Effector memory CD8-positive, alpha-beta T cell (primary cell): ENCODE results near the gene CERS3.

Experiments used
- ATAC-seq: fragments of 150-1000 bp; cut with Tn5 transposase; replicated peaks from 2 replicates; pipeline ENCODE4 v1.10.0; 2021; ENCODE audit warnings: mild to moderate bottlenecking, moderate library complexity
- DNase-seq, 3 experiments: peaks; one replicate each; pipeline ENCODE4 v3.0.0; 2021
- H3K27ac Mint-ChIP-seq, 2 donors: one replicate each; pipeline ENCODE4 v1.8.0; 2022; ENCODE audit warnings: mild to moderate bottlenecking in 2 of 2, mixed read lengths in 2 of 2, moderate library complexity in 2 of 2
- H3K27me3 Mint-ChIP-seq, 2 donors: one replicate each; pipeline ENCODE4 v1.8.0; 2022; ENCODE audit warnings: mixed read lengths in 2 of 2
- H3K36me3 Mint-ChIP-seq: one replicate; pipeline ENCODE4 v1.8.0; 2022; ENCODE audit warnings: mild to moderate bottlenecking, moderate library complexity, mixed read lengths; ENCODE audit not compliant: insufficient read depth
- H3K4me1 Mint-ChIP-seq, 2 donors: one replicate each; pipeline ENCODE4 v1.8.0; 2022; ENCODE audit warnings: low read depth in 2 of 2, mixed read lengths in 2 of 2
- H3K4me3 Mint-ChIP-seq, 2 donors: one replicate each; pipeline ENCODE4 v1.8.0; 2022; ENCODE audit warnings: mild to moderate bottlenecking in 2 of 2, mixed read lengths in 2 of 2, moderate library complexity in 2 of 2
- H3K9me3 Mint-ChIP-seq, 2 donors: one replicate each; pipeline ENCODE4 v1.8.0; 2022; ENCODE audit warnings: mixed read lengths in 2 of 2

Gene CERS3

GRCh38 chr15:100373942-100374341 is 154.8 kb downstream of the CERS3 start:
- peaks cover 0 to 2% of the 10 kb centered on the region in 2 donors for H3K4me1 Mint-ChIP-seq
- H3K9me3 Mint-ChIP-seq, result no peaks in the 10 kb centered on the region
- H3K27me3 Mint-ChIP-seq, result peaks cover 46 to 50% of the 10 kb centered on the region in 2 donors
- no peaks in the 10 kb centered on the region for H3K36me3 Mint-ChIP-seq
- no peak overlapping the region for H3K27ac Mint-ChIP-seq
- DNase-seq (no peak), ATAC-seq (no peak)
- peak overlapping the region; percentile 26 to 40 for H3K4me3 Mint-ChIP-seq

- peaks cover 0 to 2% of the 10 kb centered on the region in 2 donors for H3K4me1 Mint-ChIP-seq
- H3K27ac Mint-ChIP-seq, result no peak overlapping the region
- no peak for DNase-seq
- H3K4me3 Mint-ChIP-seq, result no peak overlapping the region
- no peaks in the 10 kb centered on the region for H3K9me3 Mint-ChIP-seq
- no peaks in the 10 kb centered on the region for H3K36me3 Mint-ChIP-seq
- no peak for ATAC-seq
- peaks cover 44 to 53% of the 10 kb centered on the region in 2 donors for H3K27me3 Mint-ChIP-seq
Measured at GRCh38 chr15:100373120-100373896, 155.4 kb downstream of the CERS3 start.

GRCh38 chr15:100372739-100373119 is 156.0 kb downstream of the CERS3 start:
- no peak for DNase-seq
- Mint-ChIP-seq H3K27ac (no peak overlapping the region), H3K9me3 (no peaks in the 10 kb centered on the region), H3K27me3 (peaks cover 48 to 56% of the 10 kb centered on the region in 2 donors), H3K4me3 (no peak overlapping the region), H3K4me1 (peaks cover 0 to 2% of the 10 kb centered on the region in 2 donors), H3K36me3 (no peaks in the 10 kb centered on the region)
- no peak for ATAC-seq

- no peak for ATAC-seq
- DNase-seq, result no peak
- peaks cover 69 to 79% of the 10 kb centered on the region in 2 donors for H3K27me3 Mint-ChIP-seq
- no peak overlapping the region for H3K27ac Mint-ChIP-seq
- H3K4me3 Mint-ChIP-seq, result no peak overlapping the region
- no peaks in the 10 kb centered on the region for H3K36me3 Mint-ChIP-seq
- H3K4me1 Mint-ChIP-seq, result peaks cover 0 to 3% of the 10 kb centered on the region in 2 donors
- no peaks in the 10 kb centered on the region for H3K9me3 Mint-ChIP-seq
Measured at GRCh38 chr15:100355342-100355741, 173.4 kb downstream of the CERS3 start.

GRCh38 chr15:100353449-100353848 is 175.3 kb downstream of the CERS3 start:
- peaks cover 51 to 60% of the 10 kb centered on the region in 2 donors for H3K27me3 Mint-ChIP-seq
- DNase-seq, result no peak

GRCh38 chr15:100350434-100351226 is 178.1 kb downstream of the CERS3 start:
- ATAC-seq (no peak), DNase-seq (no peak)
- Mint-ChIP-seq H3K4me3 (peak overlapping the region; percentile 94 to 96), H3K36me3 (peaks cover 3% of the 10 kb centered on the region), H3K27ac (peak overlapping the region in 1 of 2 donors; percentile 88), H3K9me3 (no peaks in the 10 kb centered on the region), H3K27me3 (peaks cover 28 to 32% of the 10 kb centered on the region in 2 donors), H3K4me1 (peaks cover 6 to 10% of the 10 kb centered on the region in 2 donors)

More at GRCh38 chr15:100353449-100353848, 175.3 kb downstream of the CERS3 start:
- Mint-ChIP-seq H3K4me1 (peaks cover 6 to 10% of the 10 kb centered on the region in 2 donors), H3K27ac (no peak overlapping the region), H3K9me3 (no peaks in the 10 kb centered on the region), H3K36me3 (no peaks in the 10 kb centered on the region), H3K4me3 (no peak overlapping the region)
- no peak for ATAC-seq
